Testis (tissue), 2 donors: Measurements from ENCODE around the gene YPEL1.
"Not testable (repeated sequence)": the region's sequence is repeated elsewhere in the genome, so short reads cannot be mapped to it uniquely, and the experiment has no call there.

Experiments used
- POLR2A ChIP-seq: fragments of 450-650 bp; IDR thresholded peaks from one replicate; pipeline ENCODE4 v1.6.1; 2017; ENCODE audit warnings: antibody characterized with exemption, mild to moderate bottlenecking, moderate library complexity
- TF ChIP-seq, protein P1 (sequence below), 3 experiments: fragments of 450-650 bp in 2 of 3; fragments of 200-600 bp in 1 of 3; sonication (generic) in 1 of 3; IDR thresholded peaks; one replicate each; pipeline ENCODE4 v1.5.1; 2016 to 2019; ENCODE audit warnings: antibody characterized with exemption in 3 of 3, mild to moderate bottlenecking in 2 of 3, moderate library complexity in 1 of 3

DNA sequence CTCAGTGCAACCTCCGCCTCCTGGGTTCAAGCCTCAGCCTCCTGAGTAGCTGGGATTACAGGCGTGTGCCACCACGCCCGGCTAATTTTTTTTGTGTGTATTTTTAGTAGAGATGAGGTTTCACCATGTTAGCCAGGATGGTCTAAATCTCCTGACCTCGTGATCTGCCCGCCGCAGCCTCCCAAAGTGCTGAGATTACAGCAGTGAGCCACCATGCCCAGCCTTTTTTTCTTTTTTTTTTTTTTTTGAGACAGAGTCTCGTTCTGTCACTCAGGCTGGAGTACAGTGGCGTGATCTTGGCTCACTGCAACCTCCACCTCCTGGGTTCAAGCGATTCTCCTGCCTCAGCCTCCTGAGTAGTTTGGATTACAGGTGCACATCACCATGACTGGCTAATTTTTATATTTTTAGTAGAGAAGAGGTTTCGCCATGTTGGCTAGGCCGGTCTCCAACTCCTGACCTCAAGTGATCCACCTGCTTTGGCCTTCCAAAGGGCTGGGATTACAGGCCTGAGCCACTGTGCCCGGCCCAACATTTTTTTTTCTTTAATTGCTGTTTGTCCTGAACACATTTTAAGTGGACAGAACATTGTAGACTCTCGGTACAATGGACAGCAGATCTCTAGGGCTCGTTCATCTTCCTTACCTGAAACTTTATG lies 14.3 kb downstream of the YPEL1 start:
- TF ChIP-seq, protein P1, sequence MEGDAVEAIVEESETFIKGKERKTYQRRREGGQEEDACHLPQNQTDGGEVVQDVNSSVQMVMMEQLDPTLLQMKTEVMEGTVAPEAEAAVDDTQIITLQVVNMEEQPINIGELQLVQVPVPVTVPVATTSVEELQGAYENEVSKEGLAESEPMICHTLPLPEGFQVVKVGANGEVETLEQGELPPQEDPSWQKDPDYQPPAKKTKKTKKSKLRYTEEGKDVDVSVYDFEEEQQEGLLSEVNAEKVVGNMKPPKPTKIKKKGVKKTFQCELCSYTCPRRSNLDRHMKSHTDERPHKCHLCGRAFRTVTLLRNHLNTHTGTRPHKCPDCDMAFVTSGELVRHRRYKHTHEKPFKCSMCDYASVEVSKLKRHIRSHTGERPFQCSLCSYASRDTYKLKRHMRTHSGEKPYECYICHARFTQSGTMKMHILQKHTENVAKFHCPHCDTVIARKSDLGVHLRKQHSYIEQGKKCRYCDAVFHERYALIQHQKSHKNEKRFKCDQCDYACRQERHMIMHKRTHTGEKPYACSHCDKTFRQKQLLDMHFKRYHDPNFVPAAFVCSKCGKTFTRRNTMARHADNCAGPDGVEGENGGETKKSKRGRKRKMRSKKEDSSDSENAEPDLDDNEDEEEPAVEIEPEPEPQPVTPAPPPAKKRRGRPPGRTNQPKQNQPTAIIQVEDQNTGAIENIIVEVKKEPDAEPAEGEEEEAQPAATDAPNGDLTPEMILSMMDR (IDR thresholded peaks at IDR 0.05) = not testable (repeated sequence)
- TF ChIP-seq POLR2A = not testable (repeated sequence)
